Breast epithelium (tissue), 3 donors: ENCODE measurements around the gene NEFH.

Experiments
- POLR2A ChIP-seq: fragments of 450-650 bp; IDR thresholded peaks from one replicate; pipeline ENCODE4 v1.6.1; 2016; ENCODE audit warnings: antibody characterized with exemption, mild to moderate bottlenecking, moderate library complexity
- POLR2AphosphoS5 ChIP-seq, 3 donors: sonication (generic); formaldehyde crosslinking; IDR thresholded peaks; one replicate each; pipeline ENCODE4 v1.6.1; 2017; ENCODE audit warnings: antibody characterized with exemption in 3 of 3
- TF ChIP-seq, protein P1 (sequence below), 3 donors: fragments of 450-650 bp; IDR thresholded peaks; one replicate each; pipeline ENCODE4 v1.5.1; 2016 to 2017; ENCODE audit warnings: antibody characterized with exemption in 3 of 3, mild to moderate bottlenecking in 3 of 3, moderate library complexity in 3 of 3

DNA sequence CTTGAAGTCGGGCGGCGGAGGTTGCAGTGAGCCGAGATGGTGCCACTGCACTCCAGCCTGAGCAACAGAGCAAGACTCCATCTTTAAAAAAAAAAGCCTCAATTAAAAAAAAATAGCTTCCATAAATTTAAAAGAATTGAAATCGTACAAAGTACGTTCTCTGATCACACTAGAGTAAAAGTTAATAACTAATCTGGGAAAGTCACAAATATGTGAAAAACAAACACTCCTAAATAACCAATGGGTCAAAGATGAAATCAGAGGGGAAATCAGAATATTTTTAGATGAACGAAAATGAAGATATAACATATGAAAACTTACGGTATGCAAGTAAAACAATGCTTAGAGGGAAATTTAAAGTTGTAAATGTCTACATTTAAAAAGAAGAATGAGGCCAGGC is 19.8 kb downstream of the NEFH start:
- TF ChIP-seq, protein P1, sequence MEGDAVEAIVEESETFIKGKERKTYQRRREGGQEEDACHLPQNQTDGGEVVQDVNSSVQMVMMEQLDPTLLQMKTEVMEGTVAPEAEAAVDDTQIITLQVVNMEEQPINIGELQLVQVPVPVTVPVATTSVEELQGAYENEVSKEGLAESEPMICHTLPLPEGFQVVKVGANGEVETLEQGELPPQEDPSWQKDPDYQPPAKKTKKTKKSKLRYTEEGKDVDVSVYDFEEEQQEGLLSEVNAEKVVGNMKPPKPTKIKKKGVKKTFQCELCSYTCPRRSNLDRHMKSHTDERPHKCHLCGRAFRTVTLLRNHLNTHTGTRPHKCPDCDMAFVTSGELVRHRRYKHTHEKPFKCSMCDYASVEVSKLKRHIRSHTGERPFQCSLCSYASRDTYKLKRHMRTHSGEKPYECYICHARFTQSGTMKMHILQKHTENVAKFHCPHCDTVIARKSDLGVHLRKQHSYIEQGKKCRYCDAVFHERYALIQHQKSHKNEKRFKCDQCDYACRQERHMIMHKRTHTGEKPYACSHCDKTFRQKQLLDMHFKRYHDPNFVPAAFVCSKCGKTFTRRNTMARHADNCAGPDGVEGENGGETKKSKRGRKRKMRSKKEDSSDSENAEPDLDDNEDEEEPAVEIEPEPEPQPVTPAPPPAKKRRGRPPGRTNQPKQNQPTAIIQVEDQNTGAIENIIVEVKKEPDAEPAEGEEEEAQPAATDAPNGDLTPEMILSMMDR (IDR thresholded peaks at IDR 0.05): no peak
- TF ChIP-seq POLR2A: no peak
- no peak for TF ChIP-seq POLR2AphosphoS5 (IDR thresholded peaks at IDR 0.05)
